Neuronal stem cell (in vitro differentiated cells): Measurements from ENCODE around the gene CCL5.
A peak's percentile ranks its signal among the peaks of the same experiment; 100 is the strongest.

Experiments used
- DNase-seq: peaks from one replicate; pipeline ENCODE4 v3.0.0-alpha.2; 2013; ENCODE audit warnings: low spot score
- H2AFZ ChIP-seq: one replicate; pipeline ENCODE4 v1.6.1; 2013; ENCODE audit warnings: mild to moderate bottlenecking, low read length, inconsistent platforms
- H2AK5ac ChIP-seq: 2 replicates; pipeline ENCODE4 v1.6.1; 2013; ENCODE audit warnings: low read depth, mild to moderate bottlenecking, inconsistent platforms, low read length, moderate library complexity, mixed read lengths
- H2BK120ac ChIP-seq: 2 replicates; pipeline ENCODE4 v1.6.1; 2013; ENCODE audit warnings: low read depth, mild to moderate bottlenecking, inconsistent platforms, low read length, moderate library complexity, mixed read lengths
- H2BK12ac ChIP-seq: one replicate; pipeline ENCODE4 v1.6.1; 2013; ENCODE audit warnings: low read length, inconsistent platforms
- H2BK15ac ChIP-seq: 2 replicates; pipeline ENCODE4 v1.6.1; 2013; ENCODE audit warnings: mild to moderate bottlenecking, low read length, inconsistent platforms, mixed read lengths
- H2BK5ac ChIP-seq: one replicate; pipeline ENCODE4 v1.6.1; 2013; ENCODE audit warnings: inconsistent platforms, mild to moderate bottlenecking, low read length, moderate library complexity
- H3K14ac ChIP-seq: one replicate; pipeline ENCODE4 v1.6.1; 2013; ENCODE audit warnings: low read length, inconsistent platforms
- H3K18ac ChIP-seq: 2 replicates; pipeline ENCODE4 v1.6.1; 2013; ENCODE audit warnings: low read length, inconsistent platforms
- H3K23ac ChIP-seq: 2 replicates; pipeline ENCODE4 v1.6.1; 2013; ENCODE audit warnings: low read depth, mild to moderate bottlenecking, mixed read lengths, low read length, inconsistent platforms; ENCODE audit not compliant: poor library complexity
- H3K27ac ChIP-seq: replicated peaks from 3 replicates; pipeline ENCODE4 v1.5.1; 2013; ENCODE audit warnings: low read length, inconsistent platforms
- H3K27me3 ChIP-seq, 3 experiments: 2 replicates each; pipeline ENCODE4 v1.6.1; 2013; ENCODE audit warnings: low read length in 3 of 3, mild to moderate bottlenecking in 2 of 3, inconsistent platforms in 1 of 3, low read depth in 1 of 3, mixed read lengths in 1 of 3, moderate library complexity in 1 of 3; ENCODE audit not compliant: control insufficient read depth in 3 of 3, insufficient read depth in 3 of 3
- H3K36me3 ChIP-seq, 2 donors: replicated peaks in 1 of 2; 2 replicates each; pipeline ENCODE4 v1.6.1; 2013; ENCODE audit warnings: low read length in 2 of 2; ENCODE audit not compliant: control insufficient read depth in 2 of 2, insufficient read depth in 2 of 2
- H3K4ac ChIP-seq: 2 replicates; pipeline ENCODE4 v1.6.1; 2013; ENCODE audit warnings: inconsistent platforms, mild to moderate bottlenecking, low read length, moderate library complexity
- H3K4me1 ChIP-seq, 2 donors: 1 replicate in 1 of 2; 2 replicates in 1 of 2; pipeline ENCODE4 v1.6.1; 2013; ENCODE audit warnings: low read length in 2 of 2, low read depth in 1 of 2; ENCODE audit not compliant: control insufficient read depth in 2 of 2, insufficient read depth in 1 of 2
- H3K4me2 ChIP-seq: one replicate; pipeline ENCODE4 v1.6.1; 2013; ENCODE audit warnings: mild to moderate bottlenecking, low read length, inconsistent platforms; ENCODE audit not compliant: insufficient read depth, poor library complexity, severe bottlenecking
- H3K4me3 ChIP-seq, 2 donors: 2 replicates each; pipeline ENCODE4 v1.5.1; 2013; ENCODE audit warnings: low read length in 2 of 2, mild to moderate bottlenecking in 2 of 2, inconsistent platforms in 1 of 2, moderate library complexity in 1 of 2
- H3K79me1 ChIP-seq: one replicate; pipeline ENCODE4 v1.6.1; 2013; ENCODE audit warnings: low read depth, mild to moderate bottlenecking, inconsistent platforms, low read length, moderate library complexity
- H3K9ac ChIP-seq: one replicate; pipeline ENCODE4 v1.6.1; 2013; ENCODE audit warnings: mild to moderate bottlenecking, low read depth, low read length, inconsistent platforms; ENCODE audit not compliant: poor library complexity
- H3K9me3 ChIP-seq, 2 donors: replicated peaks in 1 of 2; 2 replicates each; pipeline versions ENCODE3 to v1.6.1; 2013; ENCODE audit warnings: low read length in 2 of 2, mild to moderate bottlenecking in 2 of 2, inconsistent platforms in 1 of 2, low read depth in 1 of 2, mixed read lengths in 1 of 2, moderate library complexity in 1 of 2; ENCODE audit not compliant: control insufficient read depth in 2 of 2, insufficient read depth in 1 of 2
- H4K8ac ChIP-seq: one replicate; pipeline ENCODE4 v1.6.1; 2013; ENCODE audit warnings: low read depth, mild to moderate bottlenecking, inconsistent platforms, low read length, moderate library complexity
- H4K91ac ChIP-seq: one replicate; pipeline ENCODE4 v1.6.1; 2013; ENCODE audit warnings: low read length, low read depth, mild to moderate bottlenecking, inconsistent platforms; ENCODE audit not compliant: poor library complexity
- WGBS, 2 donors: extraction: QIAGEN DNeasy Blood & Tissue Kit; methylation state at CpG; one replicate each; pipeline ENCODE4 v1.1.7; 2013; ENCODE audit warnings: missing lambda C conversion rate in 2 of 2, mixed read lengths in 1 of 2; ENCODE audit not compliant: insufficient read length in 2 of 2, insufficient replicate concordance in 1 of 2; ENCODE audit errors: extremely low coverage in 2 of 2; 5-methylcytosine and 5-hydroxymethylcytosine counted together

Gene CCL5

GRCh38 chr17:35849469-35850348 lies 30.5 kb downstream of the CCL5 start:
- 100% methylated on average over 1 of the region's 7 CpGs for WGBS, 2 donors
- no peak overlapping the region for H3K14ac ChIP-seq
- H2BK5ac ChIP-seq, result no peak overlapping the region

GRCh38 chr17:35847633-35848373 lies 32.4 kb downstream of the CCL5 start:
- no peak overlapping the region for H2AFZ ChIP-seq
- WGBS, 2 donors, result no CpG with 5 or more reads among the region's 4 CpGs

More at GRCh38 chr17:35849469-35850348, 30.5 kb downstream of the CCL5 start:
- Histone ChIP-seq H3K4me1 (no peaks in the 10 kb centered on the region), H2BK12ac (no peak overlapping the region), H3K36me3 (peaks cover 20 to 89% of the 10 kb centered on the region in 2 donors), H3K9me3 (no peaks in the 10 kb centered on the region), H2BK15ac (no peak overlapping the region), H3K27ac (no peak overlapping the region), H3K9ac (no peak overlapping the region), H4K8ac (no peak overlapping the region), H3K4me2 (no peak overlapping the region), H3K23ac (no peak overlapping the region), H2AFZ (no peak overlapping the region), H3K79me1 (no peaks in the 10 kb centered on the region), H2BK120ac (no peak overlapping the region), H3K27me3 (no peaks in the 10 kb centered on the region), H4K91ac (no peak overlapping the region), H3K4ac (no peak overlapping the region), H3K4me3 (no peak overlapping the region), H2AK5ac (no peak overlapping the region), H3K18ac (no peak overlapping the region)
- peak; percentile 48 for DNase-seq

GRCh38 chr17:35847006-35847405 lies 33.2 kb downstream of the CCL5 start:
- Histone ChIP-seq H2BK12ac (no peak overlapping the region), H4K91ac (no peak overlapping the region), H3K23ac (no peak overlapping the region), H4K8ac (no peak overlapping the region), H3K14ac (no peak overlapping the region), H2AK5ac (no peak overlapping the region), H3K18ac (no peak overlapping the region), H2AFZ (no peak overlapping the region), H3K36me3 (peaks cover 40 to 97% of the 10 kb centered on the region in 2 donors), H3K4me3 (no peak overlapping the region), H2BK15ac (no peak overlapping the region), H3K4me1 (no peaks in the 10 kb centered on the region), H3K9ac (no peak overlapping the region), H3K27me3 (no peaks in the 10 kb centered on the region), H2BK120ac (no peak overlapping the region), H3K79me1 (peaks cover 2% of the 10 kb centered on the region), H3K4ac (no peak overlapping the region), H3K4me2 (no peak overlapping the region), H3K27ac (no peak overlapping the region), H2BK5ac (no peak overlapping the region), H3K9me3 (no peaks in the 10 kb centered on the region)
- no peak for DNase-seq
- WGBS, 2 donors, result no CpG with 5 or more reads among the region's 2 CpGs

More at GRCh38 chr17:35847633-35848373, 32.4 kb downstream of the CCL5 start:
- Histone ChIP-seq H3K9ac (no peak overlapping the region), H2BK15ac (no peak overlapping the region), H2BK5ac (no peak overlapping the region), H3K27ac (no peak overlapping the region), H3K79me1 (peaks cover 2% of the 10 kb centered on the region), H2BK120ac (no peak overlapping the region), H4K8ac (no peak overlapping the region), H3K27me3 (no peaks in the 10 kb centered on the region), H4K91ac (no peak overlapping the region), H3K4me2 (no peak overlapping the region), H3K18ac (no peak overlapping the region), H3K36me3 (peaks cover 37 to 96% of the 10 kb centered on the region in 2 donors), H2BK12ac (no peak overlapping the region), H3K14ac (no peak overlapping the region), H3K9me3 (no peaks in the 10 kb centered on the region), H3K4ac (no peak overlapping the region), H3K4me3 (no peak overlapping the region), H3K4me1 (no peaks in the 10 kb centered on the region), H3K23ac (no peak overlapping the region), H2AK5ac (no peak overlapping the region)
- no peak for DNase-seq
